Measurements from ENCODE around the gene EXOSC2.

Gene EXOSC2

GRCh38 chr9:130696996-130697395, 3.4 kb downstream of the EXOSC2 start:
- DNase-seq (ENCODE audit: low read depth) = no peak
- TF ChIP-seq CTCF (IDR thresholded peaks at IDR 0.05; ENCODE audit: insufficient read depth, low read depth, low read length, missing control alignments) = no peak
- no peak overlapping the region for H3K4me3 ChIP-seq (ENCODE audit: low read depth, low read length)

- TF ChIP-seq CTCF (IDR thresholded peaks at IDR 0.05; ENCODE audit: insufficient read depth, low read depth, low read length, missing control alignments) = no peak
- H3K4me3 ChIP-seq (ENCODE audit: low read depth, low read length) = no peak overlapping the region
- no peak for DNase-seq (ENCODE audit: low read depth)
Measured at GRCh38 chr9:130698514-130698913, 4.9 kb downstream of the EXOSC2 start.

GRCh38 chr9:130699047-130699446, 5.5 kb downstream of the EXOSC2 start:
- no peak for DNase-seq (ENCODE audit: low read depth)
- no peak for TF ChIP-seq CTCF (IDR thresholded peaks at IDR 0.05; ENCODE audit: insufficient read depth, low read depth, low read length, missing control alignments)
- no peak overlapping the region for H3K4me3 ChIP-seq (ENCODE audit: low read depth, low read length)

GRCh38 chr9:130701059-130702022, 7.8 kb downstream of the EXOSC2 start:
- peak; percentile 90 for TF ChIP-seq CTCF (IDR thresholded peaks at IDR 0.05; ENCODE audit: insufficient read depth, low read depth, low read length, missing control alignments)
- H3K4me3 ChIP-seq (ENCODE audit: low read depth, low read length) = no peak overlapping the region
- peak; percentile 70 for DNase-seq (ENCODE audit: low read depth)

- TF ChIP-seq CTCF (IDR thresholded peaks at IDR 0.05; ENCODE audit: insufficient read depth, low read depth, low read length, missing control alignments) = no peak
- H3K4me3 ChIP-seq (ENCODE audit: low read depth, low read length) = no peak overlapping the region
- no peak for DNase-seq (ENCODE audit: low read depth)
Measured at GRCh38 chr9:130703501-130703900, 9.9 kb downstream of the EXOSC2 start.

- peak; percentile 60 for TF ChIP-seq CTCF (IDR thresholded peaks at IDR 0.05; ENCODE audit: insufficient read depth, low read depth, low read length, missing control alignments)
- H3K4me3 ChIP-seq (ENCODE audit: low read depth, low read length) = no peak overlapping the region
- peak; percentile 80 for DNase-seq (ENCODE audit: low read depth)
Measured at GRCh38 chr9:130707225-130707976, 13.8 kb downstream of the EXOSC2 start.

Measured in GM12865 (cell line).